Neuronal stem cell (in vitro differentiated cells): Measurements from ENCODE around the gene OTOF.
A peak's percentile ranks its signal among the peaks of the same experiment; 100 is the strongest.

Source experiments
- DNase-seq: peaks from one replicate; pipeline ENCODE4 v3.0.0-alpha.2; 2013; ENCODE audit warnings: low spot score
- H2AFZ ChIP-seq: one replicate; pipeline ENCODE4 v1.6.1; 2013; ENCODE audit warnings: mild to moderate bottlenecking, low read length, inconsistent platforms
- H2AK5ac ChIP-seq: 2 replicates; pipeline ENCODE4 v1.6.1; 2013; ENCODE audit warnings: low read depth, mild to moderate bottlenecking, inconsistent platforms, low read length, moderate library complexity, mixed read lengths
- H2BK120ac ChIP-seq: 2 replicates; pipeline ENCODE4 v1.6.1; 2013; ENCODE audit warnings: low read depth, mild to moderate bottlenecking, inconsistent platforms, low read length, moderate library complexity, mixed read lengths
- H2BK12ac ChIP-seq: one replicate; pipeline ENCODE4 v1.6.1; 2013; ENCODE audit warnings: low read length, inconsistent platforms
- H2BK15ac ChIP-seq: 2 replicates; pipeline ENCODE4 v1.6.1; 2013; ENCODE audit warnings: mild to moderate bottlenecking, low read length, inconsistent platforms, mixed read lengths
- H2BK5ac ChIP-seq: one replicate; pipeline ENCODE4 v1.6.1; 2013; ENCODE audit warnings: inconsistent platforms, mild to moderate bottlenecking, low read length, moderate library complexity
- H3K14ac ChIP-seq: one replicate; pipeline ENCODE4 v1.6.1; 2013; ENCODE audit warnings: low read length, inconsistent platforms
- H3K18ac ChIP-seq: 2 replicates; pipeline ENCODE4 v1.6.1; 2013; ENCODE audit warnings: low read length, inconsistent platforms
- H3K23ac ChIP-seq: 2 replicates; pipeline ENCODE4 v1.6.1; 2013; ENCODE audit warnings: low read depth, mild to moderate bottlenecking, mixed read lengths, low read length, inconsistent platforms; ENCODE audit not compliant: poor library complexity
- H3K27ac ChIP-seq: replicated peaks from 3 replicates; pipeline ENCODE4 v1.5.1; 2013; ENCODE audit warnings: low read length, inconsistent platforms
- H3K27me3 ChIP-seq, 3 experiments: 2 replicates each; pipeline ENCODE4 v1.6.1; 2013; ENCODE audit warnings: low read length in 3 of 3, mild to moderate bottlenecking in 2 of 3, inconsistent platforms in 1 of 3, low read depth in 1 of 3, mixed read lengths in 1 of 3, moderate library complexity in 1 of 3; ENCODE audit not compliant: control insufficient read depth in 3 of 3, insufficient read depth in 3 of 3
- H3K36me3 ChIP-seq, 2 donors: replicated peaks in 1 of 2; 2 replicates each; pipeline ENCODE4 v1.6.1; 2013; ENCODE audit warnings: low read length in 2 of 2; ENCODE audit not compliant: control insufficient read depth in 2 of 2, insufficient read depth in 2 of 2
- H3K4ac ChIP-seq: 2 replicates; pipeline ENCODE4 v1.6.1; 2013; ENCODE audit warnings: inconsistent platforms, mild to moderate bottlenecking, low read length, moderate library complexity
- H3K4me1 ChIP-seq, 2 donors: 1 replicate in 1 of 2; 2 replicates in 1 of 2; pipeline ENCODE4 v1.6.1; 2013; ENCODE audit warnings: low read length in 2 of 2, low read depth in 1 of 2; ENCODE audit not compliant: control insufficient read depth in 2 of 2, insufficient read depth in 1 of 2
- H3K4me2 ChIP-seq: one replicate; pipeline ENCODE4 v1.6.1; 2013; ENCODE audit warnings: mild to moderate bottlenecking, low read length, inconsistent platforms; ENCODE audit not compliant: insufficient read depth, poor library complexity, severe bottlenecking
- H3K4me3 ChIP-seq, 2 donors: 2 replicates each; pipeline ENCODE4 v1.5.1; 2013; ENCODE audit warnings: low read length in 2 of 2, mild to moderate bottlenecking in 2 of 2, inconsistent platforms in 1 of 2, moderate library complexity in 1 of 2
- H3K79me1 ChIP-seq: one replicate; pipeline ENCODE4 v1.6.1; 2013; ENCODE audit warnings: low read depth, mild to moderate bottlenecking, inconsistent platforms, low read length, moderate library complexity
- H3K9ac ChIP-seq: one replicate; pipeline ENCODE4 v1.6.1; 2013; ENCODE audit warnings: mild to moderate bottlenecking, low read depth, low read length, inconsistent platforms; ENCODE audit not compliant: poor library complexity
- H3K9me3 ChIP-seq, 2 donors: replicated peaks in 1 of 2; 2 replicates each; pipeline versions ENCODE3 to v1.6.1; 2013; ENCODE audit warnings: low read length in 2 of 2, mild to moderate bottlenecking in 2 of 2, inconsistent platforms in 1 of 2, low read depth in 1 of 2, mixed read lengths in 1 of 2, moderate library complexity in 1 of 2; ENCODE audit not compliant: control insufficient read depth in 2 of 2, insufficient read depth in 1 of 2
- H4K8ac ChIP-seq: one replicate; pipeline ENCODE4 v1.6.1; 2013; ENCODE audit warnings: low read depth, mild to moderate bottlenecking, inconsistent platforms, low read length, moderate library complexity
- H4K91ac ChIP-seq: one replicate; pipeline ENCODE4 v1.6.1; 2013; ENCODE audit warnings: low read length, low read depth, mild to moderate bottlenecking, inconsistent platforms; ENCODE audit not compliant: poor library complexity
- WGBS, 2 donors: extraction: QIAGEN DNeasy Blood & Tissue Kit; methylation state at CpG; one replicate each; pipeline ENCODE4 v1.1.7; 2013; ENCODE audit warnings: missing lambda C conversion rate in 2 of 2, mixed read lengths in 1 of 2; ENCODE audit not compliant: insufficient read length in 2 of 2, insufficient replicate concordance in 1 of 2; ENCODE audit errors: extremely low coverage in 2 of 2; 5-methylcytosine and 5-hydroxymethylcytosine counted together

OTOF gene

DNA sequence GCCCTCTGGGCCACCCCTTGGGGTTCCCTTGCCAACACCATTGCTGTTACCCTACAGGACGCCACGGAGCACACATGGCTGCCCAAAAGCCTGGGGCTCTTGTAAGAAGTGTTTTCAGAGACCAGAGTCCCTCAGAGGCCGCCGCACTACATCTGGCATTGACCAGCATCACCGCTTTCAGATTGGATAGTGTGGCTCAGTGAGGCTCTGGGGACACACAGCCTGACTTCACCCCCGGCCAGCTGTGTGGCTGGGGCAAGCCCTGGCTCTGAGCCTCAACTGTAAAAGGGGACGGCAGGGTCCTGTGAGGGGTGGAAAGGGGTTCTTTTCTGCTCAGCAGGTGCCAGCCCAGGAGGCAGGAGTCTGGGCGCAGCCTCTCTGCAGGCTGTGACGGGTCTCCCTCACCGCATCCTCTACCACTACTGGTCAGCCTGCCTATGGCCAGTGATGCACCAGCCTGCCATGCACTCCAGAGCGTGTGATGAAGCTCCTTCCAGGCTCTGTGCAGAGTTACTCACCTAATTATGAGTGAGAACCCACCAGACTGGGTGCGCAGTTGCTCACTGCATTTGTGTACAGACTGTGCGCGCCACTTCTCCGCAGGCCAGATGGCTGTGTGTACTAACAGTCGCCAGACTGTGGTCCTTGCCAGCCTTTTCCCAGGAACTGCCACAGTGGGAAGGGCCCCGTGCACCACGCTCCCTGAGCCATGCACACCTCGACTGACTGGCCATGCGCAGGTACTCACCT is 10.7 kb upstream of the OTOF start:
- Histone ChIP-seq H2AFZ (no peak overlapping the region), H2AK5ac (peak overlapping the region; percentile 32), H3K27ac (no peak overlapping the region), H2BK12ac (peak overlapping the region; percentile 87), H3K4ac (no peak overlapping the region), H2BK5ac (no peak overlapping the region), H3K23ac (peak overlapping the region; percentile 52), H3K14ac (peak overlapping the region; percentile 91), H3K9ac (no peak overlapping the region), H4K8ac (peak overlapping the region; percentile 54), H2BK15ac (peak overlapping the region; percentile 24), H3K4me2 (no peak overlapping the region), H3K79me1 (no peaks in the 10 kb centered on the region), H2BK120ac (peak overlapping the region; percentile 56), H3K36me3 (no peaks in the 10 kb centered on the region), H4K91ac (no peak overlapping the region), H3K4me3 (no peak overlapping the region), H3K4me1 (peaks cover 20% of the 10 kb centered on the region in 2 donors), H3K9me3 (no peaks in the 10 kb centered on the region), H3K18ac (peak overlapping the region; percentile 58), H3K27me3 (no peaks in the 10 kb centered on the region)
- DNase-seq: no peak
- no CpG with 5 or more reads among the region's 20 CpGs for WGBS, 2 donors

DNA sequence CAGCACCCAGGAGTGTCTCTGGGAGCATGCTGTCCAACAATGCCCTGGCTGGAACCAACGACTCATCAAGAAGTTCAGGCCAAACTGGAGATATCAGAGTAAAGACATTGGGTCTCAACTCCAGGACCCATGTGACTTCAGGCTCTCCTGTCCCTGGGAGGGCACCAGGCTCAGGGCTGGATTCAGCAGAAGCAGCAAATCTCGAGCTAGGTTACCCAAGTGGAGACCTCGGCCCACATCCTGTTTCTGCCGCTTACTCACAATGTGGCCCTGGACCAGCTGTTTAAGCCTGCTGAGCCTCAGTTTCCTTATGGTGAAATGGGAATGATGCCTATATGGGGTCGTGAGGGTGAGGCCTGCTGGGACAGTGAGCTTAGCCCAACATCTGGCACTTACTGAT is 9.3 kb upstream of the OTOF start:
- WGBS, 2 donors: no CpG with 5 or more reads among the region's 5 CpGs

DNA sequence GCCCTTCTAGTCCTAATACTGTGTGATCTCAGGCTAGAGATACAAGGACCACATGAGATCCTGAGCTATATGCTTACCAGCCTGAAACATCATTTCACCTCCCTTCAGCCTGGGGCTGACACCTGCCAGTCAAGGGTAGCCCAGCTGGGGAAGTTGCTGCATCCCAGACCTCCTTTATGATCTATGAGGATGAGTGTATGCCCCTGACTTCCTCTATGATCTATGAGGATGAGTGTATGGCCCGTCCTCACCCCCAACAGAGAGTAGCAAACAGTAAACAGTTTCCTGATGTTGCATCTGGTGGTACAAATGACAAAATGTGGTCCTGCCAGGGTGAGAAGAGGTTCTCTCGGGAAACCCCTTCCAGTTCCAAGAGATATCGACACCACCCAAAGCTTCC is 8.9 kb upstream of the OTOF start:
- Histone ChIP-seq H3K4me2 (no peak overlapping the region), H2BK12ac (no peak overlapping the region), H2AFZ (no peak overlapping the region), H3K14ac (no peak overlapping the region), H2BK120ac (no peak overlapping the region), H3K4me1 (peaks cover 7 to 9% of the 10 kb centered on the region in 2 donors), H3K9ac (no peak overlapping the region), H3K4me3 (no peak overlapping the region), H3K36me3 (no peaks in the 10 kb centered on the region), H3K79me1 (no peaks in the 10 kb centered on the region), H2AK5ac (no peak overlapping the region), H3K18ac (no peak overlapping the region), H3K27ac (no peak overlapping the region), H3K23ac (no peak overlapping the region), H3K27me3 (no peaks in the 10 kb centered on the region), H2BK5ac (no peak overlapping the region), H4K8ac (no peak overlapping the region), H4K91ac (no peak overlapping the region), H3K9me3 (peaks cover 0 to 2% of the 10 kb centered on the region in 2 donors), H3K4ac (no peak overlapping the region), H2BK15ac (no peak overlapping the region)
- WGBS, 2 donors: no CpG with 5 or more reads among the region's 3 CpGs
- DNase-seq: no peak

More for the DNA sequence above, 9.3 kb upstream of the OTOF start:
- H2BK5ac ChIP-seq: no peak overlapping the region
- no peak overlapping the region for H3K4ac ChIP-seq
- peak overlapping the region; percentile 23 for H2AK5ac ChIP-seq
- H3K4me3 ChIP-seq: no peak overlapping the region
- H3K79me1 ChIP-seq: no peaks in the 10 kb centered on the region
- no peak overlapping the region for H3K4me2 ChIP-seq
- no peak for DNase-seq
- H3K23ac ChIP-seq: no peak overlapping the region
- peaks cover 0 to 2% of the 10 kb centered on the region in 2 donors for H3K9me3 ChIP-seq
- no peak overlapping the region for H4K8ac ChIP-seq
- no peak overlapping the region for H3K14ac ChIP-seq
- no peak overlapping the region for H2BK12ac ChIP-seq
- no peak overlapping the region for H3K18ac ChIP-seq
- no peak overlapping the region for H2AFZ ChIP-seq
- no peaks in the 10 kb centered on the region for H3K36me3 ChIP-seq
- no peak overlapping the region for H2BK120ac ChIP-seq
- no peak overlapping the region for H4K91ac ChIP-seq
- no peaks in the 10 kb centered on the region for H3K27me3 ChIP-seq
- H3K4me1 ChIP-seq: peaks cover 10 to 13% of the 10 kb centered on the region in 2 donors
- no peak overlapping the region for H3K27ac ChIP-seq
- H2BK15ac ChIP-seq: no peak overlapping the region
- H3K9ac ChIP-seq: no peak overlapping the region

GRCh38 chr2:26485725-26486418 is 7.9 kb upstream of the OTOF start:
- no peak overlapping the region for H3K9ac ChIP-seq
- no peak overlapping the region for H2BK12ac ChIP-seq
- H3K4me1 ChIP-seq: peaks cover 4 to 9% of the 10 kb centered on the region in 2 donors
- no peak overlapping the region for H4K8ac ChIP-seq
- H3K4me3 ChIP-seq: no peak overlapping the region
- DNase-seq: no peak
- no peak overlapping the region for H3K27ac ChIP-seq
- peak overlapping the region; percentile 32 for H2AK5ac ChIP-seq
- H3K4me2 ChIP-seq: no peak overlapping the region
- no peak overlapping the region for H2BK5ac ChIP-seq
- H3K4ac ChIP-seq: no peak overlapping the region
- no peak overlapping the region for H3K14ac ChIP-seq
- no peaks in the 10 kb centered on the region for H3K36me3 ChIP-seq
- H2BK15ac ChIP-seq: peak overlapping the region; percentile 74
- H2BK120ac ChIP-seq: no peak overlapping the region
- no peak overlapping the region for H4K91ac ChIP-seq
- H3K27me3 ChIP-seq: no peaks in the 10 kb centered on the region
- H3K9me3 ChIP-seq: peaks cover 0 to 2% of the 10 kb centered on the region in 2 donors
- no peak overlapping the region for H2AFZ ChIP-seq
- WGBS, 2 donors: no CpG with 5 or more reads among the region's 8 CpGs
- no peaks in the 10 kb centered on the region for H3K79me1 ChIP-seq
- peak overlapping the region; percentile 54 for H3K18ac ChIP-seq
- no peak overlapping the region for H3K23ac ChIP-seq
